ENCODE measurements around the gene S100A8. TPM values are rescaled to one million over a fixed set of nuclear protein-coding genes. Genes with fewer than 3 reads are reported as not detected.
"Not testable (repeated sequence)": the region's sequence is repeated elsewhere in the genome, so short reads cannot be mapped to it uniquely, and the experiment has no call there.

Gene S100A8
- polyA plus RNA-seq, 1 donor (not counting 4 experiments of a cell fraction or from before 2014, with no cell fraction given): 403 TPM

GRCh38 chr1:153347856-153348255, 43.0 kb downstream of the S100A8 start:
- Histone ChIP-seq H3K9me1 (ENCODE audit: control insufficient read depth, extremely low read depth, insufficient read depth, low read length) (no peaks in the 10 kb centered on the region), H3K9ac (ENCODE audit: control insufficient read depth, extremely low read depth, insufficient read depth, low read length) (no peak overlapping the region), H3K4me1 (ENCODE audit: control insufficient read depth, extremely low read depth, insufficient read depth, low read length) (peaks cover 21% of the 10 kb centered on the region), H3K27ac (ENCODE audit: control insufficient read depth, insufficient read depth, low read length) (no peak overlapping the region), H4K20me1 (ENCODE audit: control insufficient read depth, extremely low read depth, insufficient read depth, low read length) (no peaks in the 10 kb centered on the region), H3K36me3 (ENCODE audit: control insufficient read depth in 2 of 2, extremely low read depth in 1 of 2, insufficient read depth in 2 of 2, low read length in 2 of 2) (no peaks in the 10 kb centered on the region), H3K4me2 (ENCODE audit: control insufficient read depth, extremely low read depth, insufficient read depth, low read depth, low read length) (no peak overlapping the region), H3K27me3 (ENCODE audit: control insufficient read depth, extremely low read depth, insufficient read depth, low read length) (peaks cover 3% of the 10 kb centered on the region), H2AFZ (ENCODE audit: control insufficient read depth, low read length) (no peak overlapping the region), H3K4me3 (ENCODE audit: control insufficient read depth in 2 of 3, extremely low read depth in 1 of 3, insufficient read depth in 2 of 3, low read depth in 1 of 3, low read length in 3 of 3) (no peak overlapping the region), H3K9me3 (ENCODE audit: control insufficient read depth, low read depth, low read length) (no peaks in the 10 kb centered on the region), H3K79me2 (ENCODE audit: control insufficient read depth, insufficient read depth, low read length) (no peaks in the 10 kb centered on the region)
- no peak for DNase-seq (ENCODE audit: low read depth, low spot score)
- no peak for TF ChIP-seq EZH2 (IDR thresholded peaks at IDR 0.05; ENCODE audit: low read length)
- no peak for TF ChIP-seq CTCF (optimal IDR thresholded peaks at IDR 0.05 in 1 of 3, IDR thresholded peaks at IDR 0.05 in 1 of 3, conservative IDR thresholded peaks at IDR 0.05 in 1 of 3; ENCODE audit: extremely low read depth in 1 of 3, insufficient read depth in 2 of 3, low read length in 3 of 3)
- dilution Hi-C loops (cut with MboI; ENCODE audit: extremely low pct_ligation_motif_present, low sequenced_read_pairs): no loop called here
- no peak for FAIRE-seq

- H3K27me3 ChIP-seq (ENCODE audit: control insufficient read depth, extremely low read depth, insufficient read depth, low read length); H3K4me2 ChIP-seq (ENCODE audit: control insufficient read depth, extremely low read depth, insufficient read depth, low read depth, low read length); H3K9me1 ChIP-seq (ENCODE audit: control insufficient read depth, extremely low read depth, insufficient read depth, low read length); H3K79me2 ChIP-seq (ENCODE audit: control insufficient read depth, insufficient read depth, low read length); H2AFZ ChIP-seq (ENCODE audit: control insufficient read depth, low read length); H3K4me3 ChIP-seq (ENCODE audit: control insufficient read depth in 2 of 3, extremely low read depth in 1 of 3, insufficient read depth in 2 of 3, low read depth in 1 of 3, low read length in 3 of 3); H3K9ac ChIP-seq (ENCODE audit: control insufficient read depth, extremely low read depth, insufficient read depth, low read length); FAIRE-seq; H4K20me1 ChIP-seq (ENCODE audit: control insufficient read depth, extremely low read depth, insufficient read depth, low read length); dilution Hi-C loops (cut with MboI; ENCODE audit: extremely low pct_ligation_motif_present, low sequenced_read_pairs); H3K9me3 ChIP-seq (ENCODE audit: control insufficient read depth, low read depth, low read length); H3K27ac ChIP-seq (ENCODE audit: control insufficient read depth, insufficient read depth, low read length); DNase-seq (ENCODE audit: low read depth, low spot score); H3K36me3 ChIP-seq (ENCODE audit: control insufficient read depth in 2 of 2, extremely low read depth in 1 of 2, insufficient read depth in 2 of 2, low read length in 2 of 2): not testable (repeated sequence)
- peaks cover 25% of the 10 kb centered on the region for H3K4me1 ChIP-seq (ENCODE audit: control insufficient read depth, extremely low read depth, insufficient read depth, low read length)
These were observed 43.8 kb downstream of the S100A8 start for GRCh38 chr1:153347049-153347448.

- no peaks in the 10 kb centered on the region for H3K36me3 ChIP-seq (ENCODE audit: control insufficient read depth in 2 of 2, extremely low read depth in 1 of 2, insufficient read depth in 2 of 2, low read length in 2 of 2)
- no peak overlapping the region for H3K27ac ChIP-seq (ENCODE audit: control insufficient read depth, insufficient read depth, low read length)
- no peak overlapping the region for H2AFZ ChIP-seq (ENCODE audit: control insufficient read depth, low read length)
- no peaks in the 10 kb centered on the region for H3K79me2 ChIP-seq (ENCODE audit: control insufficient read depth, insufficient read depth, low read length)
- no peak overlapping the region for H3K4me2 ChIP-seq (ENCODE audit: control insufficient read depth, extremely low read depth, insufficient read depth, low read depth, low read length)
- no peaks in the 10 kb centered on the region for H4K20me1 ChIP-seq (ENCODE audit: control insufficient read depth, extremely low read depth, insufficient read depth, low read length)
- H3K9ac ChIP-seq (ENCODE audit: control insufficient read depth, extremely low read depth, insufficient read depth, low read length): no peak overlapping the region
- H3K27me3 ChIP-seq (ENCODE audit: control insufficient read depth, extremely low read depth, insufficient read depth, low read length): peaks cover 3% of the 10 kb centered on the region
- H3K4me1 ChIP-seq (ENCODE audit: control insufficient read depth, extremely low read depth, insufficient read depth, low read length): peaks cover 25% of the 10 kb centered on the region
- H3K4me3 ChIP-seq (ENCODE audit: control insufficient read depth in 2 of 3, extremely low read depth in 1 of 3, insufficient read depth in 2 of 3, low read depth in 1 of 3, low read length in 3 of 3): no peak overlapping the region
- H3K9me3 ChIP-seq (ENCODE audit: control insufficient read depth, low read depth, low read length): no peaks in the 10 kb centered on the region
- DNase-seq (ENCODE audit: low read depth, low spot score): no peak
- dilution Hi-C loops (cut with MboI; ENCODE audit: extremely low pct_ligation_motif_present, low sequenced_read_pairs): no loop called here
- FAIRE-seq: no peak
- H3K9me1 ChIP-seq (ENCODE audit: control insufficient read depth, extremely low read depth, insufficient read depth, low read length): no peaks in the 10 kb centered on the region
- no peak for TF ChIP-seq EZH2 (IDR thresholded peaks at IDR 0.05; ENCODE audit: low read length)
- no peak for TF ChIP-seq CTCF (optimal IDR thresholded peaks at IDR 0.05 in 1 of 3, IDR thresholded peaks at IDR 0.05 in 1 of 3, conservative IDR thresholded peaks at IDR 0.05 in 1 of 3; ENCODE audit: extremely low read depth in 1 of 3, insufficient read depth in 2 of 3, low read length in 3 of 3)
These were observed 44.7 kb downstream of the S100A8 start for GRCh38 chr1:153346077-153346723.

Data from keratinocyte (primary cell).